MM.1S (cell line): ENCODE measurements around the gene ADCY5.
A peak's percentile ranks its signal among the peaks of the same experiment; 100 is the strongest.

Experiments used
- DNase-seq: peaks from one replicate; pipeline ENCODE4 v3.0.0-alpha.2; 2015
- H2AFZ ChIP-seq: fragments of 300-600 bp; sonication (generic); 2 replicates; pipeline ENCODE4 v1.6.0; 2016; ENCODE audit warnings: antibody characterized with exemption, low read length
- H3F3A ChIP-seq: fragments of 300-600 bp; sonication (generic); 2 replicates; pipeline ENCODE4 v1.6.1; 2016; ENCODE audit warnings: mild to moderate bottlenecking, antibody characterized with exemption, low read length, moderate library complexity, mixed read lengths; ENCODE audit not compliant: insufficient read depth
- H3K27ac ChIP-seq: fragments of 300-600 bp; sonication (generic); 2 replicates; pipeline ENCODE4 v1.5.1; 2016; ENCODE audit warnings: mild to moderate bottlenecking, low read length
- H3K27me3 ChIP-seq: fragments of 300-600 bp; sonication (generic); replicated peaks from 2 replicates; pipeline ENCODE4 v1.6.0; 2016; ENCODE audit warnings: low read length; ENCODE audit not compliant: insufficient read depth
- H3K36me3 ChIP-seq: fragments of 300-600 bp; sonication (generic); replicated peaks from 2 replicates; pipeline ENCODE4 v1.6.1; 2016; ENCODE audit warnings: mild to moderate bottlenecking, low read length, mixed read lengths; ENCODE audit not compliant: insufficient read depth
- H3K4me1 ChIP-seq: fragments of 300-600 bp; sonication (generic); 2 replicates; pipeline ENCODE4 v1.6.1; 2016; ENCODE audit warnings: low read length, mixed read lengths
- H3K4me2 ChIP-seq: fragments of 300-600 bp; sonication (generic); 2 replicates; pipeline ENCODE4 v1.6.0; 2016; ENCODE audit warnings: low read depth, low read length
- H3K4me3 ChIP-seq: fragments of 300-600 bp; sonication (generic); 2 replicates; pipeline ENCODE4 v1.5.1; 2016; ENCODE audit warnings: low read length, mixed read lengths
- H3K79me2 ChIP-seq: fragments of 300-600 bp; sonication (generic); 2 replicates; pipeline ENCODE4 v1.6.1; 2016; ENCODE audit warnings: mixed run types, low read length, mixed read lengths
- H3K9ac ChIP-seq: fragments of 300-600 bp; sonication (generic); 2 replicates; pipeline ENCODE4 v1.6.1; 2016; ENCODE audit warnings: low read length, mixed read lengths
- H3K9me2 ChIP-seq: fragments of 300-600 bp; sonication (generic); replicated peaks from 2 replicates; pipeline ENCODE4 v1.6.1; 2016; ENCODE audit warnings: mild to moderate bottlenecking, low read length, mixed read lengths; ENCODE audit not compliant: insufficient read depth
- H3K9me3 ChIP-seq: fragments of 300-600 bp; sonication (generic); replicated peaks from 2 replicates; pipeline ENCODE4 v1.6.1; 2016; ENCODE audit warnings: mild to moderate bottlenecking, low read length, mixed read lengths; ENCODE audit not compliant: insufficient read depth
- H4K20me1 ChIP-seq: fragments of 300-600 bp; sonication (generic); 2 replicates; pipeline ENCODE4 v1.6.1; 2016; ENCODE audit warnings: mild to moderate bottlenecking, low read length, moderate library complexity, mixed read lengths; ENCODE audit not compliant: insufficient read depth
- EZH2 ChIP-seq: fragments of 300-600 bp; sonication (generic); optimal IDR thresholded peaks from 2 replicates; pipeline ENCODE3; 2017; ENCODE audit warnings: low read depth, mild to moderate bottlenecking, antibody characterized with exemption, low read length, mixed read lengths
- EZH2phosphoT487 ChIP-seq: fragments of 300-600 bp; sonication (generic); IDR thresholded peaks from 2 replicates; pipeline ENCODE4 v1.6.1; 2018; ENCODE audit warnings: antibody characterized with exemption, low read length
- TF ChIP-seq, protein P1 (sequence below): fragments of 300-600 bp; sonication (generic); IDR thresholded peaks from 2 replicates; pipeline ENCODE4 v1.5.1; 2016; ENCODE audit warnings: antibody characterized with exemption, low read length, mixed read lengths

Gene ADCY5

DNA sequence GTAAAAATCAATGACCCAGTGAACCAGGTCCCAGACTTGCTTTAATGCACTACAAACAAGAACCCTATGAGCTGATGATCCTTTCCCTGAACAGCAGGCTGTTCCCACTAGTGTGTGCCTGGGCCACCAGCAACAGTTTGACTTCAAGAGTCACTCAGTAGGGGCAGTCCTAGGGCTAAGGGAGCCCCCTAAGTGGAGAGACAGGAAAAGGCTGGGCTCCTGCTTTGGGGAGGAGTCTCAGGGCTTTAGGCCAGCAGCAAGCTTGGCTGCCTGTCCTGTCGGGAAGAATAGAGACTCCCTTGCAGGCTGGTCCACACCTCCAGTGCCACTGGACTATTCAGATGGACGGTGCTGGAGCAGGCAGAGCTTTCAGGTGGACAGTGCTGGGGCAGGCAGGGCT lies 29.4 kb upstream of the ADCY5 start:
- 0 out of 2 replicates have a peak overlapping the region, but pooled peaks have one; percentile 42 for H2AFZ ChIP-seq
- TF ChIP-seq EZH2 (no peak), EZH2phosphoT487 (no peak)
- TF ChIP-seq, protein P1, sequence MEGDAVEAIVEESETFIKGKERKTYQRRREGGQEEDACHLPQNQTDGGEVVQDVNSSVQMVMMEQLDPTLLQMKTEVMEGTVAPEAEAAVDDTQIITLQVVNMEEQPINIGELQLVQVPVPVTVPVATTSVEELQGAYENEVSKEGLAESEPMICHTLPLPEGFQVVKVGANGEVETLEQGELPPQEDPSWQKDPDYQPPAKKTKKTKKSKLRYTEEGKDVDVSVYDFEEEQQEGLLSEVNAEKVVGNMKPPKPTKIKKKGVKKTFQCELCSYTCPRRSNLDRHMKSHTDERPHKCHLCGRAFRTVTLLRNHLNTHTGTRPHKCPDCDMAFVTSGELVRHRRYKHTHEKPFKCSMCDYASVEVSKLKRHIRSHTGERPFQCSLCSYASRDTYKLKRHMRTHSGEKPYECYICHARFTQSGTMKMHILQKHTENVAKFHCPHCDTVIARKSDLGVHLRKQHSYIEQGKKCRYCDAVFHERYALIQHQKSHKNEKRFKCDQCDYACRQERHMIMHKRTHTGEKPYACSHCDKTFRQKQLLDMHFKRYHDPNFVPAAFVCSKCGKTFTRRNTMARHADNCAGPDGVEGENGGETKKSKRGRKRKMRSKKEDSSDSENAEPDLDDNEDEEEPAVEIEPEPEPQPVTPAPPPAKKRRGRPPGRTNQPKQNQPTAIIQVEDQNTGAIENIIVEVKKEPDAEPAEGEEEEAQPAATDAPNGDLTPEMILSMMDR: no peak
- H4K20me1 ChIP-seq: no peaks in the 10 kb centered on the region
- H3K27me3 ChIP-seq: no peaks in the 10 kb centered on the region
- H3K4me3 ChIP-seq: no peak overlapping the region
- H3K9ac ChIP-seq: no peak overlapping the region
- H3K27ac ChIP-seq: peak overlapping the region; percentile 77; the same call in 1 of the 2 replicates
- DNase-seq: no peak
- peaks cover 28% of the 10 kb centered on the region for H3K4me1 ChIP-seq
- H3K9me3 ChIP-seq: no peaks in the 10 kb centered on the region
- no peak overlapping the region for H3K4me2 ChIP-seq
- H3K36me3 ChIP-seq: no peaks in the 10 kb centered on the region
- H3K9me2 ChIP-seq: no peaks in the 10 kb centered on the region
- H3F3A ChIP-seq: peaks cover 17% of the 10 kb centered on the region
- H3K79me2 ChIP-seq: no peaks in the 10 kb centered on the region

DNA sequence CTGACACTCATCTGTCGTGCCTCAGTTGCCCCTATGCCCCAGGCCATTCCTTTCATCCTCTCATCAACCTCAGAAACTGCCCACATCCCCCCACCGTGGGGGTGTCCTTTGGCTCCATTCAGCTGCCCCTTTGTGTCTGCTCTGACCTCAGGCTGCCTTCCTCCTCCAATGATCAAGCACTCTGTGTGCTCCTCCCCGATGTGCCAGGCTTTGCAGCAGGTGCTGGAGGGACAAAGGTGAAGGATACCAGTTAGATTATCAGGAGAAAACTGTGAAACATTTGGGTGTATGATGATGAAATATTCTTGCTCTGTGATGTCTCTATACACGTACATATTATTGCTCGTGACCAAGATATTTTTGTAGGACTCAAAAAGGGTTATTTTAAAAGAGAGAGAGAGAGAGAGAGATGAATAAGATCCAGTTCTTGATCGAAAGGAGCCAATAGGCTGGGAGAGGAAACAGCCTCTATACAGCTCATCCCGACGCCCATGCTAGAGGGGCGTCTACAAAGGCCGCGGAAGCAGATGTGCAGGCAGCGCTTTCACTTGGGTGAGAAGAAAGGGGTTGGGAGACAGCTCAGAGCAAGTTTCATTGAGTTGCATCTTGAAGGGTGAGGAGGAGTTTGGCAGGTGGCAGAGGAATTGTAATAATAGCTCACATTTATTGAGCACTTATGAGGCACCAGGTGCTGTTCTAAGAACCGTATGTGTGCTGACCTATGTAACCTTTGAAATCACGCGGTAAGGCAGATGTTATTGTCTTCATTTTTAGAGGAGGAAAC lies 28.3 kb upstream of the ADCY5 start:
- no peaks in the 10 kb centered on the region for H3K79me2 ChIP-seq
- peaks cover 28% of the 10 kb centered on the region for H3K4me1 ChIP-seq
- no peaks in the 10 kb centered on the region for H4K20me1 ChIP-seq
- H3K9me2 ChIP-seq: no peaks in the 10 kb centered on the region
- peak overlapping the region; percentile 77 for H3K27ac ChIP-seq
- H3F3A ChIP-seq: peaks cover 17% of the 10 kb centered on the region
- TF ChIP-seq, protein P1: no peak
- TF ChIP-seq EZH2phosphoT487 (no peak), EZH2 (no peak)
- DNase-seq: peak; percentile 89
- no peaks in the 10 kb centered on the region for H3K9me3 ChIP-seq
- peak overlapping the region; percentile 30 for H2AFZ ChIP-seq
- no peaks in the 10 kb centered on the region for H3K27me3 ChIP-seq
- no peak overlapping the region for H3K4me3 ChIP-seq
- H3K9ac ChIP-seq: peak overlapping the region; percentile 24; the same call in 1 of the 2 replicates
- H3K36me3 ChIP-seq: no peaks in the 10 kb centered on the region
- H3K4me2 ChIP-seq: peak overlapping the region; percentile 53

DNA sequence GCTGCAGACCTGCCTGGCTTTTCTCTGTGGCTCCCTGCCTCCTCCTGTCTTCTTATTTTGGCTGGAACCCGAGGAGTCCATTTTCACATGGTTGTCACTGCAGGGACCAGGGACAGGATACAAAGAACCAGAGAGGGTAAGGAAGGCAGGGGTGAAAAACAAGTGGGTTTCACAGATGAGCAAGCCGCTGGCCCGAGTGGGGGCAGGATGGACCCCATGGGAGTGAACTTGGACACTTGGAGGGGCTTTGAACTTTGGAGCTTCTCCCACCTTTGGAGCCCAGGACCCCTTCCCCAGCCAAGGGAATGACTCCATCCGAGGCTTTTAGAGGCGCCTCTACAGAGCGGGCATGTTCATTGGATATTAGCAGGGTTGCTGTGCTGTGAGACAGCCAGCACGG lies 26.9 kb upstream of the ADCY5 start:
- Histone ChIP-seq H3K4me3 (no peak overlapping the region), H3K4me2 (no peak overlapping the region), H3K4me1 (peaks cover 28% of the 10 kb centered on the region), H3K36me3 (no peaks in the 10 kb centered on the region), H2AFZ (no peak overlapping the region), H3K9ac (no peak overlapping the region), H3K27me3 (no peaks in the 10 kb centered on the region), H3K79me2 (no peaks in the 10 kb centered on the region), H3K27ac (no peak overlapping the region), H3K9me3 (no peaks in the 10 kb centered on the region), H3F3A (peaks cover 17% of the 10 kb centered on the region), H3K9me2 (no peaks in the 10 kb centered on the region), H4K20me1 (no peaks in the 10 kb centered on the region)
- no peak for TF ChIP-seq EZH2phosphoT487
- TF ChIP-seq EZH2: no peak
- TF ChIP-seq, protein P1: no peak
- DNase-seq: no peak
